Amniotic stem cell (primary cell): ENCODE results near the gene FUOM.
A peak's percentile ranks its signal among the peaks of the same experiment; 100 is the strongest.
"Not testable (repeated sequence)": the region's sequence is repeated elsewhere in the genome, so short reads cannot be mapped to it uniquely, and the experiment has no call there.

ENCODE experiments used
- DNase-seq: peaks from one replicate; lab custom pipeline; 2025; lab: John Stamatoyannopoulos, UW

Gene FUOM

DNA sequence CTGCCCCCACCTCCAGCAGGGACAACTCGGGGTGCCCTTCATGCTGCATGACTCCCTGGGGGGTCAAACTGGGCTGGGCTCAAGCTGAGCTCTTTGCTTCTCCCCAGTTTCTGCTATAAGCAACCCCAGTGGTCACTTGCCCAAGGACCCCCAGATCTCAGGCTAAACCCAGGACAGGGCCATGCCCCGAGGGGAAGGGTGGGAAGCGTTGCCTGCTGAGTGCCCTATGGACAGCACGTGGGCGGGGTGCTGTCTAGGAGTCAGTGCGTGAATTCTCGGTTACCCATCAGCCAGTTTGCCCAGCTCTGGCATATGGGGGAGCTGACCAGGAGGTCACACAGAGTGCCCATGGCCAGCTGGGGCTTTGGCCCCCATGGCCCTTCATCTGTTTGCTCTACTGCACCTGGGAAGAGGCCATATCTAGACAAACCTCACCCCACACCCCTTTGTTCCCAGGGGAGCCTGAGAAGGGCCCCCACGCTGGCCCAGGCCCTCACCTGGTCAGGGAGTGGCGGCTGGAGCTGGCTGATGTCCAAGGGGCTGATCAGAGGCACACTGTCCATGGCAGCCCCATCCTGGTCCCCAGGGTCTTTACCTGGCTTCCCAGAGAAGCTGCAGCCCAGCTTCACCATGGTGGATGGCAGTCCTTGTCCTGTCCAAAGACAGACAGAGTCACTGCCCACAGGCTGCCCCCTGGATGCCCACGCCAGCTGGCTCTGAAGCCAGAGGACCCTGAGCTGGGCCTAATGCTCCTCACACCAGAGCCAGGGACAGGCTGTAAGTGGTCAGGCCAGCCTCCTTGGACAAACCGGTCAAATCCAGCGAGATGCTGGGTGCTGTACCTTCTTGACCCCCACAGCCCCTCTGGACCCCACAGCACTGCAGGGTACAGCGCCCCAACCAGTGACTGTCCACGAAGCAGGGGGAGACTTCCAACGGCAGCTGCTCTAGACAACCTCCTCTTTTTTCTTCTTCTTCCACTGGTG, 29.2 kb downstream of the FUOM start:
- DNase-seq: no peak

DNA sequence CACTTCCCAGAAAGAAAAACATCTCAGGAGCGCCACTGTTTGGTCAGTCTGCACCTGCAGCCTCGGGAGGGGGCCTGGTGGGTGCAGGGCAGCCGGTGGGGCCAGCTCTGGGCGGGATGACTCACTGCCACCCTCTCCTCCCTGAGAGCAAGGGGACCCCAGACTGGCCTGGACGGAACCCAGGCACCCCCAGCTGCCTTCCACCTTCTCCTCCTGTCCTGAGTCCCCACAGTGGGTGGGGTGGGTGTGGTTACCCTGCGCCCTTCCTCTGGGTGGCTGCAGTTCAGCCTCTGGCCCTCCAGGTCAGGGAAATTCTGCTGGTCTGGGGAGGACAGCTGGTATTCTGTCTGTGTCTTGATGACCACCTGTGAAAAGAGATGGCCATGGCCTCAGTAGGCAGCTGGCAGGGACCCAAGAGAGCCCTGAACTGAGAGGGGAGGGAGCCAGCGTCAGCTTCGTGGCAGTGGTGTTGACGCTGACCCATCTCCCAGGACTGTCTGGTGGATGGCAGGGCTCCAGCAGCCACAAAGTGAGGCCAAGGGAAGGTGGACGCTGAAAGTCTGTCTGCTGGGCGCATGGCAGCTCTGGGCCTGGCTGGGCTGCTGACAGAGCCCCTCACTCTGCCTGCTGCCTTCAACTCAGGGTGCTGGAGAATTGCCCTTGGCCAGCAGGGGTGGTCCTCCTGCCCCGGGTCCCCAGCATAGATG, 30.0 kb downstream of the FUOM start:
- no peak for DNase-seq

DNA sequence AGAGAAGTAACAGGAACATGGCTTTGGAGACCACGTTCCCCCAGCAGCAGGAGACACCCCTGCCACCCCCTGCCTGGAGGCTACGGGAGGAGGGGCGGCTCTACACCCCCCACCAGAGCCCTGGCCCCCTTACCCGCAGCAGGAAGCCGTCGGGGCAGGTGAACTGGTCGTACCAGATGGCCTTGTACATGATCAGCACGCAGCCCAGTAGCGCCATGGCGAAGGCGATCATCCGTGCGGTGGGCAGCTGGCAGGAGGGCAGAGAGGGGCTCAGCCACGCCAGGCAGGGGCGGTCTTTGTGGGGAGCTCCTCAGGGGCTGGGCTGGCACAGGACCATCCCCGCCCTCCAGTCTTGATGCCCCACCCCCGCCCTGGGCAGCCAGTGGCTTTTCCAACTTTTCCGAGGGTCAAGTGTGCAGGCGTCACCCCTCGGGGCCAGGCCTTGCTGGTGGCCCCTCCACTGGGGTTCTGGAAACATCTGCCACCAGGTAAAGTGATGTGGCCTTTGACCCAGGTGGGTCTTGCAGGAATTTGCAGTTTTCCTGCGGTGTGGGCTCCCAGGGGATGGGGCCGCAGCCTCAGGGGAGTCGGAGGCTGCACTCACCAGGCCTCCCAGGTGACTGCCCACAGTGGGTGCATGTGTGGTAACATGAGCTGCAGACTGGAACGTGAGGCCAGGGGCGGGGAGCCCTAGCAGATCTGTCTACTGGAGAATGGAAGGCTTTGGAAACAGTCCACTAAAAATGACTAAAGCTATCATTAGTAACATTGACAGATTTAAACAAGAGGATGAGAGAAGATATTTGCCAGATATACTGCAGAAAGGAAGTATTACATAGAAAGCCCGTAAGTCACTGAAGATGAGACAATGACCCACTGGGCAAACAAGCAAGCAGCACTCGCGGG, 30.8 kb downstream of the FUOM start:
- no peak for DNase-seq

DNA sequence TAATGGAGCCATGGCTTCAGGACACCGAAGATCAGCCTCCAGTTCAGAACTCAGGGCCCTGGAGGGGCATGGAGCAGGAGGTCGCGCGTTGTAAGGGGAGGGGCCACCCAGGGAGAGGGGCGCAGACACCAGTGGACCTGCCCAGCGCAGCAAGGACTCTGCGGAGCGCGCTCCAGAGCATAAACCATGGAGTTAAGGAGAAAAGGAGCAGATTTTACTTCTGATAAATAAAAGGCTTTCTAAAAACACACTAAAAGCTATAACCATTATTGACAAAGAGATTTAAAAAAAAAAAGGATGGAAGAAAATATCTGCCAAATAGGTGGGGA, 31.6 kb downstream of the FUOM start:
- DNase-seq: no peak

DNA sequence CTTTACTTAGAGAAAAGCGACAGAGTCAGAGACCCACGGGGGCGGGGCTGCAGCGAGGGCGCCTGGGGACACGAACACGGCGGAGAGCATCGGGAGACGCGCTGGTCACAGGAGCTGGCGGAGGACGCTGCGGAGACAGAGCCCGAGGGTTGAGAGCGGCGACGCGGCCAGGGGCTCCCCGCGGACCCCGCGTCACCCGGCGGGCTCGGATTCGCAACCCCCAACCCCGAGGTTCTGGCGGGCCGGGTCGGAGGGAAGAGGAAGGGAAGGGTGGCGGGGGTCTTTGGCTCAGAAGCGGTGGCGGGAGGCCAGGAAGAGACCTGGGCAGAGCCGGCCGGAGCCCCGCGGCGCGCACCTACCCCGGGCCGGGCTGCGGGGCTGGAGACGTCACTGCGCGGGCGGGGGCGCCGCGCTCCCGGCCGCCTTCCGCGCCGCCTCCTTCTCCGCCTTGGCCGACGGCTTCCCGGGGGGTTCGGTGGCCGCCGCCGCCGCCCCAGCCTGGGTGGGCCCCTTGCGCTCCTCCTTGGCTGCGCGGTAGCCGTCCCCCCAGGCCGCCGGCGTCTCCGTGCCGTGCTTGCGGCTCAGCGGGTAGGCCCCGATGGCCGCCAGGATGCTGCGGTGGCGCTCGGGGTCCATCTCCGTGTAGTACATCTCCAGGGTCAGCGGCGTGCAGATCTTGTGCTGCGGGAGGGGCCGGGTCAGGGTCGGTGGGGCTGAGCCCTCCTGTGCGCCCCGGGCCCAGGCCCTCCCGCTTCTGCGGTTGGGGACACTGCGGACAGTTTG, 32.2 kb downstream of the FUOM start:
- no peak for DNase-seq

DNA sequence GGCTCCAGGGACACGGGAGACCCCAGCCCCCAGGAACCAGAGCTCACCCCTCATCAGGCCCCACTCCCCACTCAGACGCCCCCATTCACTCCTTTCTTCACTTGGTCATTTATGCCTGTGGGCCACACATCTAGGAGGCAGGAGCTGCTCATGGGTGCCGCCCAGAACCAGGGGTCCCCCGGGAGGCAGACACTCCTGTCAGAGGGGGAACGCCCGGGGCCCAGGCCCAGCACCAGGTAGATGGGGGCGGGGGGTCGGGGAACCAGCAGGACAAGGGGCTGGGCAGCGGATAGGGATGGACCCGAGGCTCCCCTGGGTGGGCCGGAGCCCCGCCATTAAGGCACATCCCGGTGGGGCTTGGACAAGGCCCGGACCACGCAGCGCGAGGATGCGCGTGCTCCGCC, 33.0 kb downstream of the FUOM start:
- DNase-seq: no peak

DNA sequence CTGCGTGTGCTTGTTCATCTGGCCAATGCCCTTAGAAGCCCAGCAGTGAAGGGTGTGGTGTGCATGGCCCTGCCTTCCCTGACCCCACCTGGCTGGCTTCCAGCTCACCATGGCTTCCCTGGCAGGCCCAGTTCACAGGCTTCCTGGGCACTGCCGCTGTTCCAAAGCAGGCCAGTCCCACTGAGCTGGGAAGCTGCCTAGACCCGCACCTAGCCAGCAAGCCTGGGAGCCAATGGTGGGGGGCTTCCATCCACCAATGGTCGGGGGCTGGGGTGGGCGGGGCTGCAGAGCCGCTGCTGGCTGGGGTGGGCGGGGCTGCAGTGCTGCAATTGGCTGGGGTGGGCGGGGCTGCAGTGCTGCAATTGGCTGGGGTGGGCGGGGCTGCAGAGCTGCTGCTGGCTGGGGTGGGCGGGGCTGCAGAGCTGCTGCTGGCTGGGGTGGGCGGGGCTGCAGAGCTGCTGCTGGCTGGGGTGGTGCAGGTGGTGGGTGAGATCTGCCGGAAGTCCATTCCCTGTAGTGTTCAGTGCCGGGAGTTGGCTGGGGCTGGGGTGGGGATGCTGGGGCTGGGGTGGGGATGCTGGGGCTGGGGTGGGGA, 33.5 kb downstream of the FUOM start:
- DNase-seq: no peak

DNA sequence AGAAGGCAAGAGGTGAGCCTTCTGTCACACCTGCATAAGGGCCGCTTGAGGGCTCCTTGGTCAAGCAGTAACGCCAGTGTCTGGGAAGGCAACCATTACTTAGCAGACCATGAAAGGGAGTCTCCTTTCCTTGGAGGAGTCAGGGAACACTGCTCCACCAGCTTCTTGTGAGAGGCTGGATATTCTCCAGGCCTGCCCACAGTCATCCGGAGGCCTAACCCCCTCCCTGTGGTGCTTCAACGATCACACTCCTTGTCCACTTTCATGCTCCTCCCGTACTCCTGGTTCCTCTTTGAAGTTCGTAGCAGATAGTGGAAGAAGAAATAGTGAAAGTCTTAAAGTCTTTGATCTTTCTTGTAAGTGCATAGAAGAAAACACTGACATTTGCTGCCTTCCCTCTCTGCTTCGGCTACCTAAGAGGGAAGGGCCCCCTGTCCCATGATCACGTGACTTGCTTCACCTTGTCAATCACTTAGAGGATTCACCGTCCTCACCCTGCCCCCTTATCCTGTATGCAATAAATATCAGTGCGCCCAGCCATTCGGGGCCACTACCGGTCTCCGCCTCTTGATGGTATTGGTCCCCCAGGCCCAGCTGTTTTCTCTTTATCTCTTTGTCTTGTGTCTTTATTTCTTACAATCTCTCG, 35.6 kb downstream of the FUOM start:
- DNase-seq: not testable (repeated sequence)

DNA sequence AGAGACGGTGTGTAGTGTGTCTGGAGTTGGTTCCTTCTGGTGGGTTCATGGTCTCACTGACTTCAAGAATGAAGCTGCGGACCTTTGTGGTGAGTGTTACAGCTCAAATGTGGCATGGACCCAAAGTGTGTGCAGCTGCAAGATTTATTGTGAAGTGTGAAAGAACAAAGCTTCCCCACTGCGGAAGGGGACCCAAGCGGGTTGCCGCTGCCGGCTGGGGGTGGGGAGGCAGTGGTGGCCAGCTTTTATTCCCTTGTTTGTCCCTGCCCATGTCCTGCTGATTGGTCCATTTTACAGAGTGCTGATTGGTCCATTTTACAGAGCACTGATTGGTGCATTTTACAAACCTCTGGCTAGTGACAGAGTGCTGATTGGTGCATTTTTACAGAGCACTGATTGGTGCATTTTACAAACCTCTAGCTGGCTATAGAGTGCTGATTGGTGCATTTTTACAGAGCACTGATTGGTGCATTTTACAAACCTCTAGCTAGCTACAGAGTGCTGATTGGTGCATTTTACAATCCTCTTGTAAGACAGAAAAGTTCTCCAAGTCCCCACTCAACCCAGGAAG, 36.9 kb downstream of the FUOM start:
- not testable (repeated sequence) for DNase-seq

DNA sequence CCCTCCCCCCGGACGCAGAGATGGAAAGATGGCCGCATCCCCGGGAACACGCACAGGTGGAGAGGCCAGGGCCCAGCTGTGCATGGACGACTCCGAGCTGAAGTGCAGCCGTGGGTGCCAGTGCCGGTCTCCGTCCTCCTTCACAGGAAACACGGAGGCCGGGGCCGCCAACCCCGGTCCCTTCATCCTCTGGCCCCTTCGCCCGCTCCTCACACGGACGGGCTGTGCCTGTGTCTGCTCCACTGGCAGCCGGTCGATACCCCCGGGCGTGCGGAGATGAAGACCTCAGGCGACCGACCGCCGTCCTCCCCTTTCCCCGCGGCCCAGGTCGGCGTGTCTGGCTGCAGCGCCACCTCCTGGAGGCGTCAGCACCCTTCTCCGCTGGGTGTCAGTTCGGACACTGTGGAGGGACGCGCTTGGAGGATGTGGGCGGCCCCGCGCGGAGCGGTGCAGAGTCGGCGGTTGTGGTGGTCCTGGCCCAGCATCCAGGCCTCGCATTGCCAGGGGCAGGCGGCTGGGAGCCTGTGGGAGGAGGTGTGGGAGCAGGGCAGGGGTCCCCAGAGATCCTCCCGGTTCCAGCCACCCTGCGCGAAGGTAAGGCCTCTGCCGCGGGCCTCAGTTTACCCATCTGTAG, 39.2 kb downstream of the FUOM start:
- DNase-seq: peak; percentile 36

DNA sequence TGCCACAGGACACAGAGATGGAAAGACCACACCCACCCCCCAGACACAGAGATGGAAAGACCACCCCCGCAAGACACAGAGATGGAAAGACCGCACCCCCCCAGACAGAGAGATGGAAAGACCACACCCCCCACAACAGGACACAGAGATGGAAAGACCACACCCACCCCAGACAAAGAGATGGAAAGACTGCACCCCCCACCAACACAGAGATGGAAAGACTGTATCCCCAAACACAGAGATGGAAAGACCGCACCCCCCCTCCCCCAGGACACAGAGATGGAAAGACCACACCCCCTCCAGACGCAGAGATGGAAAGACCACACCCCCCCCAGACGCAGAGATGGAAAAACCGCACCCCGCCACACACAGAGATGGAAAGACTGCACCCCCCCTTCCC, 41.1 kb downstream of the FUOM start:
- DNase-seq: no peak

DNA sequence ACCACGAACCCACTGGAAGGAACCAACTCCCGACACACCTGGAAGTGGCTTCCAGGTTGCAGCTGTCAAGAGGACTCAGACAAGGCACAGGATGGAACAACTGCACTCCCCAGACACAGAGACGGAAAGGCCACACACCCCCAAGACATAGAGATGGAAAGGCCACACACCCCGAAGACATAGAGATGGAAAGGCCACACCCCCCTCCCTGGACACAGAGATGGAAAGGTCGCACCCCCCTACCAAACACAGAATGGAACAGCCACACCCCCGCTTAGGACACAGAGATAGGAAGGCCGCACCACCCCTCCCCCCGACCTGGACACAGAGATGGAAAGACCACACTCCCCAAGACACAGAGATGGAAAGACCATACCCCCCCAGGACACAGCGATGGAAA, 41.6 kb downstream of the FUOM start:
- DNase-seq: no peak

DNA sequence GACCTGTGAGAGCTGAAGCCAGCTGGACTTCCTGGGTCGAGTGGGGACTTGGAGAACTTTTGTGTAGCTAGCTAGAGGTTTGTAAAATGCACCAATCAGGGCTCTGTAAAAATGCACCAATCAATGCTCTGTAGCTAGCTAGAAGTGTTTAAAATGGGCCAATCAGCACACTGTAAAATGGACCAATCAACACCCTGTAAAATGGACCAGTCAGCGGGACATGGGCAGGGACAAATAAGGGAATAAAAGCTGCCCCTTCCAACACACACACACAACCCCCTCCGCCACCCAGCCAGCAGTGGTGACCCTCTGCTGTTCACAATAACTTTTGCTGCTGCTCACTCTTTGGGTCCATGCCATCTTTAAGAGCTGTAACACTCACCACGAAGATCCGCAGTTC, 42.0 kb downstream of the FUOM start:
- DNase-seq: no peak

DNA sequence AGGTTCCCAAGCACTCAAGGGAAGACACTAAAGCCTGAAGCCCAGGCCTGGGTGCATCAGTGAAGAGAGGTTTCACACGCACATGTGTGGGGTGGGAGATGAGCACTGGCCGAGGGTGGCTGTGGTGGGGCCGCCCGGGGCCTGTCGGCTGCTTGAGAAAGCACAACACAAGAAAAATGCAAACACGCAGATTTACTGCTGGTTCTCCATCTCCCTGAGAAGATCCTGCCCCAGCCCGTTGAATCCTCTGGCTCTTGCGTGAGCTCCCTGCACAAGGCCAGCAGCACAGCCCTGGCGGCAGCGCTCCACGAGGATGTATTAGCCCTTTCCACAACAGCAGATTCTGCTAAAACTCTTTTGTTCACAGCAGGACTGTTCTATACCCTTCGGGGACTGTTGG, 42.9 kb downstream of the FUOM start:
- DNase-seq: no peak

DNA sequence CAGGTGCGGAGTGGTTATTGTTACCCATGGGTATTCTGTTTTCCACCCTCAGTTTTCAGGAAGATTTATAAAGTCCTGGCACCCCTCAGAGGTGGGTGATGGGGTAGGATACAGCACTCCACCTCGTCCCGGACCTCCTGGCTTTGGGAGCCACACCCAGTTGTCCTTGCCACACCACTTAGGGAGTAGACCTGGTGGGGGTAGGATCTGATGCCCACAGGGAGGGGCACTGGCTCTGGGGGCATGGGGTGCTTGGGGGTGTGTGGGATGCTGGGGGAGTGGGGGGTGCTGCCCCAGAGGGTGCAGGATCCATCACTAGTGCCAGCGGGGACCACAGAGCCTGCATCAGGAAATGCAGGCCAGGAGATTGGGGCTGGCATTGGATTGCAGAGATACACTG, 44.6 kb downstream of the FUOM start:
- DNase-seq: no peak

DNA sequence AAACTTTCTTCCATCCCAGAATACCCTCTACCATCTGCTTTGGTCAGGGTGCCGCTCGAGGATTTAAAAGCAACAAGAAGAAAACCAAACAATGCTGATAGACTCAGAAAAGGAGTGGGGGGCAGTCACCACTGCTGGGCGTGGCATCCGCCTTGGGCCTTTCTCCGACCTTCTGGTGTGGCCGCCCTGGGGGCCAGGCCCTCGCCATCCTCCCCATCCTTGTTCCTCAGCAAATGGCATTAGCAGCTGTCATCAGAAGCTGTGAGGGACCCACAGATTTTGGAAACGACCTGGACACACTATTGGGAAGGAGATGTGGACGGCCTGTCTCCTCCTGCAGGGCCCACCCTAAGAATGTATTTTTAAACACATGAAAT, 45.1 kb downstream of the FUOM start:
- no peak for DNase-seq

DNA sequence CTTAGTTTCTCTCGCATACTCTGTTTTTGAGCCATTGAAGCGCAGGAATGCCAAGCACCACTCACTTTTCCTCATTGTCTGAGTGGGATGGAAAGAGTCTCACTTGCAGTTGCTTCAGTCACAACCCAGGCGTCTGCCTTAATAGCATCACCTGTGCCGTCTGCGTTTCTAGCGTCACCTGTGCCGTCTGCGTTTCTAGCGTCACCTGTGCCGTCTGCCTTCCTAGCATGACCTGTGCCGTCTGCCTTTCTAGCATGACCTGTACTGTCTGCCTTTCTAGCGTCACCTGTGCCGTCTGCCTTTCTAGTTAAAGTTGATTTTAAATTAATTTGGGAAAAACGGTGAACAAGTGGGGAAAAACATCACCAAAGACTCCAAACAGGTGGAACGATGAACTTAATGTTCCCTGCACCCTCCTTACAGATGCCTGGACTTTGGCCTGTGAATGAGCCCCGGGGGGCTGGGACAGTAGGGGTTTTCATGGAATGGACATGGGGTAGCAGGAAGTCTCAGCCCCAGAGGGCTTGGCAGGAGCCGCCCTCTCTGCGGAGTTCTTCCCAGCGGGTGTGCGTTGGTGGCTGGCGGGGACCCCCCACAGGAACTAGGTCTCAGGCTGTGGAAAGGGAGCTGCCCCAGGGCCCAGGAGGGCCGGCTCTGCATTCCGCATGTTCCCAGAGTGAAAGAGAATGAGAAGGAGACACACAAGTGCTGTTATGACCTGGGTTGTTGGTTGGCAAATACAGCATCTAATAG, 45.6 kb downstream of the FUOM start:
- no peak for DNase-seq

DNA sequence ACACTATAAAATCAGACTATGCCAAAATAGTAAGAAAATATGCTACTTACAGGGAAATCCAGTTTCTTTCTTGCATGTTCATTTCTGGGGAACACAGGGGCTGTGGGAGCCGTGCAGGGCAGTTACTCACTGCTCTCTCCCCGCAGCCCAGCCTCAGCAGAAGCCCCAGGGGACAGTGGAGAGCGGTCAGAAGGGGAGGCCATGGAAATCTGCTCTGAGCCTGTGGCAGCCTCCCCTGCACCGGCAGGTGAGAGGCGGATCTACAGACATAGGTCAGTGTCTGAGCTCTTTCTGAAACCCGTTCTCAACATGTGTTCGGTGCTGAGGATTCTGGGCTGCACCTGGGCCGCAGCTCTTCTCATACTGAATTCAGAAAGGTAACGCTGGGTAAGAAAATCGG, 46.2 kb downstream of the FUOM start:
- DNase-seq: no peak

DNA sequence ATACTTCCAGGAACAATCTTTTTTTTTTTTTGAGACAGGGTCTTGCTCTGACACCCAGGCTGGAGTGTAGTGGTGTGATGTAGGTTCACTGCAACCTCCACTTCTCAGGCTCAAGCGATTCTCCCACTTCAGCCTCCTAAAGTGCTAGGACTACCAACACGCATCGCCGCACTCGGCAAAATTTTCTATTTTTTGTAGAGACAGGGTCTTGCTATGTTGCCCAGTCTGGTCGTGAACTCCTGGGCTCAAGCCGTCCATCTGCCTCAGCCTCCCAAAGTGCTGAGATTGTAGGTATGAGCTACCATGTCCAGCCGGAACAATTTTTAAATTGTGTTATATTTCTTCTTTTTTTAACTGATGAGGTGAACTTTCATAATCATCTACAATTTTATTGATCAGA, 47.0 kb downstream of the FUOM start:
- no peak for DNase-seq
